ENCODE data around the gene RALGPS1.

DNA sequence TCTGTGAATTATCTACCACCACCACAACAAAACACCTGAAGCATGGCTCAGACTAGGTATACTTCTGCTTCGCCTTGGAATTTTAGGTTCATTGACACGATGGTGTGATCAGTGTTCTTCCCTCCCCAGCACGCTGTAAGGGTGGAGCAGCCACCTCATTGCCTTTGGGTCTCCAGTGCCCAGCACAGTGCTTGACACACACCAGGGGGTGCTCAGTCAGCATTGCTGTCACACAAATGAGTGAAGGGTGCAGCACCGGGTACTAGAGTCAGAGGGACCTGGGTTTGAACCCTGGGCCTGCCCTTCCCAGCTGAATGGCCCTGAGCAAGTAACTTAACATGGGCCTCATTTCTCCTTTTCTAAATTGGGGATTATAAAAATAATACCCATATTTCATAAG is 217.8 kb downstream of the RALGPS1 start:
- TF ChIP-seq, protein P1, sequence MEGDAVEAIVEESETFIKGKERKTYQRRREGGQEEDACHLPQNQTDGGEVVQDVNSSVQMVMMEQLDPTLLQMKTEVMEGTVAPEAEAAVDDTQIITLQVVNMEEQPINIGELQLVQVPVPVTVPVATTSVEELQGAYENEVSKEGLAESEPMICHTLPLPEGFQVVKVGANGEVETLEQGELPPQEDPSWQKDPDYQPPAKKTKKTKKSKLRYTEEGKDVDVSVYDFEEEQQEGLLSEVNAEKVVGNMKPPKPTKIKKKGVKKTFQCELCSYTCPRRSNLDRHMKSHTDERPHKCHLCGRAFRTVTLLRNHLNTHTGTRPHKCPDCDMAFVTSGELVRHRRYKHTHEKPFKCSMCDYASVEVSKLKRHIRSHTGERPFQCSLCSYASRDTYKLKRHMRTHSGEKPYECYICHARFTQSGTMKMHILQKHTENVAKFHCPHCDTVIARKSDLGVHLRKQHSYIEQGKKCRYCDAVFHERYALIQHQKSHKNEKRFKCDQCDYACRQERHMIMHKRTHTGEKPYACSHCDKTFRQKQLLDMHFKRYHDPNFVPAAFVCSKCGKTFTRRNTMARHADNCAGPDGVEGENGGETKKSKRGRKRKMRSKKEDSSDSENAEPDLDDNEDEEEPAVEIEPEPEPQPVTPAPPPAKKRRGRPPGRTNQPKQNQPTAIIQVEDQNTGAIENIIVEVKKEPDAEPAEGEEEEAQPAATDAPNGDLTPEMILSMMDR (IDR thresholded peaks at IDR 0.05; ENCODE audit: insufficient read depth, low read length) = no peak
- no peak for TF ChIP-seq POLR2AphosphoS5 (IDR thresholded peaks at IDR 0.05; ENCODE audit: low read depth)
